Measurements from ENCODE around the gene LOXL4. TPM values are rescaled to one million over a fixed set of nuclear protein-coding genes. Genes with fewer than 3 reads are reported as not detected.

Gene LOXL4
- total and polyA plus RNA-seq, 2 experiments from 2014 or later: 32.7 to 34.4 TPM

DNA sequence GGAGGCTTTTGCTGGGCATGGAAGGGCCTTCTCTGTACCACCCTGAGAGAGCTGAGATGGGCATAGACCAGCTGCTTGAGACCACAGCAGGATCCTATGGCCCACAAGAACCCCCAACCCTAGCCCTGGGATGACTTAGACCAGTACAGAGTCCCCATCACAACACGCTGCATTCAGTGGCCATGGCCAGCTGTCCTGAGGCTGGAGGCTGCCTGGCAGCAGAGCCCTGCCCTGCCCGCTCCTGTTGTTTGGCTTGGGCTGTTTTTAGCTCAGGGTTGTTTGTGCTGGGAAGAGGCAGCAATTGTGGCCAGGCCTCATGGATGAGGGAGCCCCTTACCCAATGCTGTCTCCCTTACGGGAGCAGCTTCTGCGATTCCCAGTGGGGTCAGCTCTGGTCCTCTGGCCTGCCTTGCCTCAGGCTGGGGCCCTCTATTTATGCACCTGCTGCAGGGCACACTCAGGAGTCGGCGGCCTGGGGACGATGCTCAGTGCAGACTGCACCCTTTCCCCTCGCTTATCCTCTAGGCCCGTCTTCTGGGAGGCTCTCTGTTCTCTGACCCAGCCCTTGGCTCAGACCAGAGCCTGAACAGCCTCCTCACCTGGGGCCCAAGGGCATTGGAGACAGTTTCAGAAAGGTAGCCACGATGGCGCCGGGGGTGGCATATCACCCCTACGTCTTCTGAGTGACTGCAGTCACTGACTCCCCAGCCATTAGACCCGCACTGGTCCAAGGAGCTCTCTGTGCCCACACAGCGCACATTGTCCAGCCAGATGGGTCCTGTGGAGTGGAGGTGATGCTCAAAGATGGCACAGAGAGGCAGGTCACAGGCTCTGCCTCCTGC, 6.3 kb downstream of the LOXL4 start:
- H2AFZ ChIP-seq: no peak overlapping the region
- no peak overlapping the region for H3K27ac ChIP-seq
- peaks cover 15% of the 10 kb centered on the region for H3K4me1 ChIP-seq (ENCODE audit: insufficient read depth)
- no peaks in the 10 kb centered on the region for H3K79me2 ChIP-seq
- H3K27me3 ChIP-seq: peaks cover 3% of the 10 kb centered on the region
- no peaks in the 10 kb centered on the region for H3K9me3 ChIP-seq (ENCODE audit: low read depth)
- DNase-seq (ENCODE audit: low spot score): no peak
- no peak overlapping the region for H3K4me2 ChIP-seq
- WGBS (ENCODE audit: low lambda C conversion rate, missing lambda C conversion rate): 90% methylated on average over 15 of the region's 15 CpGs
- TF ChIP-seq EZH2phosphoT487 (IDR thresholded peaks at IDR 0.05; ENCODE audit: low read depth, severe bottlenecking, unreplicated experiment) (no peak), EZH2 (IDR thresholded peaks at IDR 0.05; ENCODE audit: borderline replicate concordance) (no peak)
- TF ChIP-seq, protein P1, sequence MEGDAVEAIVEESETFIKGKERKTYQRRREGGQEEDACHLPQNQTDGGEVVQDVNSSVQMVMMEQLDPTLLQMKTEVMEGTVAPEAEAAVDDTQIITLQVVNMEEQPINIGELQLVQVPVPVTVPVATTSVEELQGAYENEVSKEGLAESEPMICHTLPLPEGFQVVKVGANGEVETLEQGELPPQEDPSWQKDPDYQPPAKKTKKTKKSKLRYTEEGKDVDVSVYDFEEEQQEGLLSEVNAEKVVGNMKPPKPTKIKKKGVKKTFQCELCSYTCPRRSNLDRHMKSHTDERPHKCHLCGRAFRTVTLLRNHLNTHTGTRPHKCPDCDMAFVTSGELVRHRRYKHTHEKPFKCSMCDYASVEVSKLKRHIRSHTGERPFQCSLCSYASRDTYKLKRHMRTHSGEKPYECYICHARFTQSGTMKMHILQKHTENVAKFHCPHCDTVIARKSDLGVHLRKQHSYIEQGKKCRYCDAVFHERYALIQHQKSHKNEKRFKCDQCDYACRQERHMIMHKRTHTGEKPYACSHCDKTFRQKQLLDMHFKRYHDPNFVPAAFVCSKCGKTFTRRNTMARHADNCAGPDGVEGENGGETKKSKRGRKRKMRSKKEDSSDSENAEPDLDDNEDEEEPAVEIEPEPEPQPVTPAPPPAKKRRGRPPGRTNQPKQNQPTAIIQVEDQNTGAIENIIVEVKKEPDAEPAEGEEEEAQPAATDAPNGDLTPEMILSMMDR (IDR thresholded peaks at IDR 0.05; ENCODE audit: poor library complexity): no peak
- H3K4me3 ChIP-seq: no peak overlapping the region
- no peaks in the 10 kb centered on the region for H3K9me2 ChIP-seq (replicated peaks; ENCODE audit: insufficient read depth)
- H3K36me3 ChIP-seq (replicated peaks; ENCODE audit: insufficient read depth, low read depth): no peaks in the 10 kb centered on the region
- H4K20me1 ChIP-seq (ENCODE audit: insufficient read depth, poor library complexity, severe bottlenecking): no peaks in the 10 kb centered on the region

DNA sequence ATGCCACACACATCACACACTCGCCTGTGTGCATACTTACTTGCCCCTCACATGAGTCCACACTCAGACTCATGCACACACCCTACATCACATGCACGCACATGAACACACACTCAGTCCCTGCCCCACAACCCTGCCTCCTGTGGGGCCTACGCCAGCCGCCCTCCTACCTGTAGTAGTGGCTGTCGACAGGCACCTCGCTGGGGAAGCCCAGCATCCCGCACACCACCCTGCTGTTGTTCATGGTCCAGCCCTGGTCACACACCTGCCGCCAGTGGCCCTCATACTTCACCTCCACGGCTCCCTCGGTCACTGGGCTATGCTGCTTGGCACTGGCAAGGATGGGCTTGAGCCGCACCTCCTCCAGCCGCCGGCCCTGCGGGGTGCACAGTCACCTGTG, 7.2 kb downstream of the LOXL4 start:
- Histone ChIP-seq H3K36me3 (replicated peaks; ENCODE audit: insufficient read depth, low read depth) (no peaks in the 10 kb centered on the region), H3K4me2 (no peak overlapping the region), H3K4me1 (ENCODE audit: insufficient read depth) (peaks cover 15% of the 10 kb centered on the region), H3K79me2 (no peaks in the 10 kb centered on the region), H3K27me3 (no peaks in the 10 kb centered on the region), H3K9me2 (replicated peaks; ENCODE audit: insufficient read depth) (no peaks in the 10 kb centered on the region), H4K20me1 (ENCODE audit: insufficient read depth, poor library complexity, severe bottlenecking) (no peaks in the 10 kb centered on the region), H2AFZ (no peak overlapping the region), H3K9me3 (ENCODE audit: low read depth) (no peaks in the 10 kb centered on the region), H3K4me3 (no peak overlapping the region), H3K27ac (no peak overlapping the region)
- TF ChIP-seq EZH2phosphoT487 (IDR thresholded peaks at IDR 0.05; ENCODE audit: low read depth, severe bottlenecking, unreplicated experiment): no peak
- TF ChIP-seq, protein P1 (IDR thresholded peaks at IDR 0.05; ENCODE audit: poor library complexity): no peak
- TF ChIP-seq EZH2 (IDR thresholded peaks at IDR 0.05; ENCODE audit: borderline replicate concordance): no peak
- 88% methylated on average over 14 of the region's 14 CpGs for WGBS (ENCODE audit: low lambda C conversion rate, missing lambda C conversion rate)
- DNase-seq (ENCODE audit: low spot score): no peak

DNA sequence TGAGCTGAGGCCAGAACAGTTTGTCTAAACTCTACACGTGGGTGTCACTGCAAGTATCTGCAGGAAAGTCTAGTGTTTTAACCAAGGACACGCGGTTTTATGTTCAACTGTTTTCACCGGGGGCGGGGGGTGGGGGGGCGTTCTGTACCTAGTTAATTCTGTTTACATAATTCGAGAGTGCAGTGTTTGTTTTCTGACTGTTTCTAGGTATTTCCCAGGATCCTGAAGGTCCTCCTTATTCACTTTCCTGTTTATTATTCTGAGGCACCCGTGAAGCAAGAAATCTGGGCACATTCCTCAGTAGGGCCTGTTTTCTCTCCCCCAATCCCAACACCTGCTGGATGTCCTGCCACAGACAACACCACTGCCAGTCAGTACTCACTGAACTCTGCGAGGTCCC, 7.6 kb downstream of the LOXL4 start:
- no peak overlapping the region for H3K27ac ChIP-seq
- WGBS (ENCODE audit: low lambda C conversion rate, missing lambda C conversion rate): 33% methylated on average over 9 of the region's 9 CpGs
- TF ChIP-seq, protein P1 (IDR thresholded peaks at IDR 0.05; ENCODE audit: poor library complexity): no peak
- TF ChIP-seq EZH2phosphoT487 (IDR thresholded peaks at IDR 0.05; ENCODE audit: low read depth, severe bottlenecking, unreplicated experiment): no peak

More for the DNA sequence above, 7.6 kb downstream of the LOXL4 start:
- Histone ChIP-seq H3K9me3 (ENCODE audit: low read depth) (no peaks in the 10 kb centered on the region), H4K20me1 (ENCODE audit: insufficient read depth, poor library complexity, severe bottlenecking) (no peaks in the 10 kb centered on the region), H2AFZ (no peak overlapping the region), H3K4me2 (no peak overlapping the region), H3K4me1 (ENCODE audit: insufficient read depth) (peaks cover 15% of the 10 kb centered on the region), H3K9me2 (replicated peaks; ENCODE audit: insufficient read depth) (no peaks in the 10 kb centered on the region), H3K36me3 (replicated peaks; ENCODE audit: insufficient read depth, low read depth) (no peaks in the 10 kb centered on the region), H3K27me3 (no peaks in the 10 kb centered on the region), H3K4me3 (no peak overlapping the region), H3K79me2 (no peaks in the 10 kb centered on the region)
- no peak for DNase-seq (ENCODE audit: low spot score)

Data from hepatocyte (in vitro differentiated cells).